ENCODE results near the gene PCDH9. TPM values are rescaled to one million over a fixed set of nuclear protein-coding genes. Genes with fewer than 3 reads are reported as not detected.
"Not testable (repeated sequence)": the region's sequence is repeated elsewhere in the genome, so short reads cannot be mapped to it uniquely, and the experiment has no call there.

PCDH9 gene
- total RNA-seq, 1 donor from 2014 or later: 1.7 TPM

DNA sequence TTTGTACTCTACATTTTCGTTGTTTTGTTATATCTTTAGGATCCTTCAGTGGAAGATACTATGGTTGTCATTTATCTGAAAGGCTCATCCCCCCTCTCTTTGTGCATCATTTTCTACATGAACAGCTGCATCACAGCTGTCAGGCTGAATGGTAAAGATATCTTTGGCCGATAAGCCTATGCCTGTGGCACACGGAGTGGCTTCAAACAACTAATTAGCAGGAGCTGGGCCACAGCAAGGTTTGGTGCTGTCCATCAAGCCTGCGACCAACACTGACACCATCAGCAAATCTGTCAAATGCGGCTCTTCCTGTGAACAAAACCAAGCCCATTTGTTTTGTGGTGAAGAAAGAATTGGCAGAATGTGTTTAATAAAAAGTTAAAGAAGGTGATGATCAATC is 334.4 kb downstream of the PCDH9 start:
- no peaks in the 10 kb centered on the region for H3K9me3 Mint-ChIP-seq (ENCODE audit: low read depth)
- no peaks in the 10 kb centered on the region for H3K36me3 Mint-ChIP-seq (ENCODE audit: insufficient read depth)
- no peak overlapping the region for H3K27ac Mint-ChIP-seq
- no peak for DNase-seq (ENCODE audit: low spot score, unreplicated experiment)
- H3K4me3 Mint-ChIP-seq (ENCODE audit: low read depth): no peak overlapping the region
- H3K4me1 Mint-ChIP-seq (ENCODE audit: low read depth): peaks cover 2% of the 10 kb centered on the region
- H3K27me3 Mint-ChIP-seq: no peaks in the 10 kb centered on the region
- TF ChIP-seq, protein P1, sequence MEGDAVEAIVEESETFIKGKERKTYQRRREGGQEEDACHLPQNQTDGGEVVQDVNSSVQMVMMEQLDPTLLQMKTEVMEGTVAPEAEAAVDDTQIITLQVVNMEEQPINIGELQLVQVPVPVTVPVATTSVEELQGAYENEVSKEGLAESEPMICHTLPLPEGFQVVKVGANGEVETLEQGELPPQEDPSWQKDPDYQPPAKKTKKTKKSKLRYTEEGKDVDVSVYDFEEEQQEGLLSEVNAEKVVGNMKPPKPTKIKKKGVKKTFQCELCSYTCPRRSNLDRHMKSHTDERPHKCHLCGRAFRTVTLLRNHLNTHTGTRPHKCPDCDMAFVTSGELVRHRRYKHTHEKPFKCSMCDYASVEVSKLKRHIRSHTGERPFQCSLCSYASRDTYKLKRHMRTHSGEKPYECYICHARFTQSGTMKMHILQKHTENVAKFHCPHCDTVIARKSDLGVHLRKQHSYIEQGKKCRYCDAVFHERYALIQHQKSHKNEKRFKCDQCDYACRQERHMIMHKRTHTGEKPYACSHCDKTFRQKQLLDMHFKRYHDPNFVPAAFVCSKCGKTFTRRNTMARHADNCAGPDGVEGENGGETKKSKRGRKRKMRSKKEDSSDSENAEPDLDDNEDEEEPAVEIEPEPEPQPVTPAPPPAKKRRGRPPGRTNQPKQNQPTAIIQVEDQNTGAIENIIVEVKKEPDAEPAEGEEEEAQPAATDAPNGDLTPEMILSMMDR (IDR thresholded peaks at IDR 0.05; ENCODE audit: unreplicated experiment): no peak

- TF ChIP-seq, protein P1 (IDR thresholded peaks at IDR 0.05; ENCODE audit: unreplicated experiment): no peak
- Mint-ChIP-seq H3K4me3 (ENCODE audit: low read depth) (no peak overlapping the region), H3K27ac (no peak overlapping the region), H3K9me3 (ENCODE audit: low read depth) (no peaks in the 10 kb centered on the region), H3K4me1 (ENCODE audit: low read depth) (peaks cover 2% of the 10 kb centered on the region), H3K36me3 (ENCODE audit: insufficient read depth) (no peaks in the 10 kb centered on the region), H3K27me3 (no peaks in the 10 kb centered on the region)
- no peak for DNase-seq (ENCODE audit: low spot score, unreplicated experiment)
Observed at GRCh38 chr13:66895320-66895719, 334.8 kb downstream of the PCDH9 start.

DNA sequence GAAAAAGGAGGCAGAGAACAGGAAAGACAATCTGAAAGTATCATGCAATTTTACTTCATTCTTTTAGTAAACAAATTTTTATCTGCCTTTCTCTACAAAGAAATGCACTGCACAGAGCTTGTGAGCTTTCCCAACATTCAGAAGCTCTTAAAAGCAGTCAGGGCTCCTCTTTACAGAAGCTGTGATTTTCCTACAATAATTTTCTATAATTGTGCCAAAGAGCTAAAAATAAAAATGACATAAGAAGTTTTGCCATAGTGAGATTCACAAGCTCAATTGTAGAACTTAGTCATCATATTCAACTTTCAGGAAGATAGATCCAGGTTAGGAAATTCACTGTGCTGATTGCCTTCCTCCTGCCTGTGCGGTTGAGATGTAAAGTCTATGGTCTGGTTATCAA is 341.4 kb downstream of the PCDH9 start:
- no peak for DNase-seq (ENCODE audit: low spot score, unreplicated experiment)
- no peak overlapping the region for H3K4me3 Mint-ChIP-seq (ENCODE audit: low read depth)
- H3K27me3 Mint-ChIP-seq: no peaks in the 10 kb centered on the region
- no peaks in the 10 kb centered on the region for H3K36me3 Mint-ChIP-seq (ENCODE audit: insufficient read depth)
- no peak overlapping the region for H3K27ac Mint-ChIP-seq
- no peaks in the 10 kb centered on the region for H3K9me3 Mint-ChIP-seq (ENCODE audit: low read depth)
- TF ChIP-seq, protein P1 (IDR thresholded peaks at IDR 0.05; ENCODE audit: unreplicated experiment): no peak
- H3K4me1 Mint-ChIP-seq (ENCODE audit: low read depth): no peaks in the 10 kb centered on the region

GRCh38 chr13:66887088-66887487 is 343.0 kb downstream of the PCDH9 start:
- Mint-ChIP-seq H3K36me3 (ENCODE audit: insufficient read depth) (no peaks in the 10 kb centered on the region), H3K27me3 (no peaks in the 10 kb centered on the region), H3K9me3 (ENCODE audit: low read depth) (no peaks in the 10 kb centered on the region), H3K4me1 (ENCODE audit: low read depth) (no peaks in the 10 kb centered on the region), H3K27ac (no peak overlapping the region), H3K4me3 (ENCODE audit: low read depth) (no peak overlapping the region)
- no peak for DNase-seq (ENCODE audit: low spot score, unreplicated experiment)
- TF ChIP-seq, protein P1 (IDR thresholded peaks at IDR 0.05; ENCODE audit: unreplicated experiment): no peak

- Mint-ChIP-seq H3K36me3 (ENCODE audit: insufficient read depth) (no peaks in the 10 kb centered on the region), H3K27me3 (no peaks in the 10 kb centered on the region), H3K4me3 (ENCODE audit: low read depth) (no peak overlapping the region), H3K4me1 (ENCODE audit: low read depth) (no peaks in the 10 kb centered on the region), H3K9me3 (ENCODE audit: low read depth) (peaks cover under 1% of the 10 kb centered on the region), H3K27ac (peak overlapping the region; percentile 0)
- TF ChIP-seq, protein P1 (IDR thresholded peaks at IDR 0.05; ENCODE audit: unreplicated experiment): no peak
- DNase-seq (ENCODE audit: low spot score, unreplicated experiment): no peak
Observed at GRCh38 chr13:66886264-66886663, 343.9 kb downstream of the PCDH9 start.

GRCh38 chr13:66881170-66881569 is 349.0 kb downstream of the PCDH9 start:
- not testable (repeated sequence) for H3K36me3 Mint-ChIP-seq (ENCODE audit: insufficient read depth); H3K9me3 Mint-ChIP-seq (ENCODE audit: low read depth); H3K27ac Mint-ChIP-seq; H3K4me3 Mint-ChIP-seq (ENCODE audit: low read depth); H3K27me3 Mint-ChIP-seq; H3K4me1 Mint-ChIP-seq (ENCODE audit: low read depth); DNase-seq (ENCODE audit: low spot score, unreplicated experiment)
